H1 (cell line): ENCODE measurements around the gene KIAA1755. TPM values are rescaled to one million over a fixed set of nuclear protein-coding genes. Genes with fewer than 3 reads are reported as not detected.

Experiments
- CTCF ChIA-PET: fragments of 300-600 bp; sonication (Branson Sonifier 250); formaldehyde crosslinking; loops from one replicate; lab custom pipeline; 2021; ENCODE audit not compliant: partially characterized antibody; lab: Charles Lee
- POLR2A ChIA-PET: fragments of 300-600 bp; sonication (Branson Sonifier 250); formaldehyde crosslinking; loops from one replicate; lab custom pipeline; 2021; ENCODE audit warnings: inconsistent platforms; ENCODE audit not compliant: partially characterized antibody; lab: Charles Lee
- DNase-seq, 2 experiments: peaks; one replicate each; pipeline versions ENCODE4 v3.0.0 to v3.0.0-alpha.2; 2010 to 2022; ENCODE audit warnings: low spot score in 2 of 2, low read depth in 1 of 2, mixed read lengths in 1 of 2
- FAIRE-seq: peaks from 2 replicates; lab custom pipeline; 2011; peaks lifted over from hg19 to GRCh38; lab: Jason Lieb, UNC
- H2AFZ ChIP-seq: 2 replicates; pipeline ENCODE4 v1.8.1; 2012; ENCODE audit warnings: low read length, inconsistent platforms
- H2AK5ac ChIP-seq: 2 replicates; pipeline ENCODE4 v1.6.1; 2013; ENCODE audit warnings: low read depth, low read length
- H2BK120ac ChIP-seq: replicated peaks from 2 replicates; pipeline ENCODE3; 2013; ENCODE audit warnings: low read depth, low read length, inconsistent platforms
- H2BK12ac ChIP-seq: 2 replicates; pipeline ENCODE4 v1.6.1; 2013; ENCODE audit warnings: low read depth, low read length
- H2BK15ac ChIP-seq: 2 replicates; pipeline ENCODE4 v1.6.1; 2013; ENCODE audit warnings: low read length
- H2BK20ac ChIP-seq: 2 replicates; pipeline ENCODE4 v1.6.1; 2013; ENCODE audit warnings: low read length
- H2BK5ac ChIP-seq: 2 replicates; pipeline ENCODE4 v1.6.1; 2013; ENCODE audit warnings: low read depth, low read length
- H3K14ac ChIP-seq: 2 replicates; pipeline ENCODE4 v1.6.1; 2013; ENCODE audit warnings: inconsistent platforms; ENCODE audit not compliant: insufficient read length
- H3K18ac ChIP-seq: 2 replicates; pipeline ENCODE4 v1.6.1; 2013; ENCODE audit warnings: low read length; ENCODE audit errors: extremely low read depth
- H3K23ac ChIP-seq: 2 replicates; pipeline ENCODE4 v1.6.1; 2013; ENCODE audit warnings: inconsistent platforms; ENCODE audit not compliant: insufficient read length
- H3K23me2 ChIP-seq: 2 replicates; pipeline ENCODE4 v1.6.1; 2013; ENCODE audit warnings: low read depth, low read length
- H3K27ac ChIP-seq: 2 replicates; pipeline ENCODE4 v1.6.1; 2011; ENCODE audit warnings: low read depth, low read length, inconsistent platforms
- H3K27me3 ChIP-seq, 4 experiments: replicated peaks in 1 of 4; 1 replicate in 1 of 4; 2 replicates in 3 of 4; pipeline versions ENCODE4 v1.6.1 to v1.8.1; 2011 to 2013; ENCODE audit warnings: low read length in 3 of 4, mild to moderate bottlenecking in 3 of 4, inconsistent platforms in 2 of 4, mixed read lengths in 2 of 4, moderate library complexity in 1 of 4; ENCODE audit not compliant: control insufficient read depth in 3 of 4, insufficient read depth in 3 of 4; ENCODE audit errors: extremely low read depth in 1 of 4
- H3K36me3 ChIP-seq, 4 experiments: 2 replicates each; pipeline versions ENCODE4 v1.6.1 to v1.8.1; 2011 to 2013; ENCODE audit warnings: mild to moderate bottlenecking in 4 of 4, low read length in 3 of 4, moderate library complexity in 2 of 4, control low read depth in 1 of 4, inconsistent platforms in 1 of 4; ENCODE audit not compliant: insufficient read depth in 4 of 4, control insufficient read depth in 2 of 4
- H3K4ac ChIP-seq: replicated peaks from 2 replicates; pipeline ENCODE3; 2013; ENCODE audit warnings: low read length, low read depth, mixed read lengths, inconsistent platforms; ENCODE audit not compliant: insufficient read length
- H3K4me1 ChIP-seq, 4 experiments: replicated peaks in 1 of 4; 1 replicate in 1 of 4; 2 replicates in 3 of 4; pipeline versions ENCODE4 v1.6.1 to v1.8.1; 2011 to 2013; ENCODE audit warnings: low read length in 3 of 4, inconsistent platforms in 2 of 4, mixed read lengths in 1 of 4; ENCODE audit not compliant: insufficient read depth in 4 of 4, control insufficient read depth in 3 of 4
- H3K4me2 ChIP-seq, 2 experiments: 2 replicates each; pipeline versions ENCODE4 v1.6.1 to v1.8.1; 2011 to 2013; ENCODE audit warnings: low read depth in 2 of 2, low read length in 2 of 2, control low read depth in 1 of 2, inconsistent platforms in 1 of 2, mild to moderate bottlenecking in 1 of 2; ENCODE audit not compliant: insufficient read depth in 1 of 2
- H3K4me3 ChIP-seq, 4 experiments: fragments of 200-600, 300-600 bp in 1 of 4; sonication (generic), shearing (Covaris generic), sonication (Bioruptor Twin) in 1 of 4; 2 replicates each; pipeline versions ENCODE4 v1.5.1 to v1.8.1; 2011 to 2016; ENCODE audit warnings: low read length in 4 of 4, low read depth in 3 of 4, control low read depth in 2 of 4, inconsistent platforms in 2 of 4, mild to moderate bottlenecking in 2 of 4, mixed read lengths in 1 of 4, moderate library complexity in 1 of 4; ENCODE audit not compliant: insufficient read depth in 2 of 4; ENCODE audit errors: extremely low read depth in 1 of 4
- H3K56ac ChIP-seq: replicated peaks from 2 replicates; pipeline ENCODE3; 2013; ENCODE audit warnings: low read depth, mild to moderate bottlenecking, mixed read lengths, low read length, inconsistent platforms; ENCODE audit not compliant: insufficient read length
- H3K79me1 ChIP-seq: 2 replicates; pipeline ENCODE4 v1.6.1; 2013; ENCODE audit warnings: low read depth, low read length, control low read depth
- H3K79me2 ChIP-seq, 2 experiments: 2 replicates each; pipeline versions ENCODE4 v1.6.1 to v1.8.1; 2012 to 2013; ENCODE audit warnings: low read length in 2 of 2, mild to moderate bottlenecking in 2 of 2, inconsistent platforms in 1 of 2; ENCODE audit not compliant: insufficient read depth in 2 of 2, control insufficient read depth in 1 of 2
- H3K9ac ChIP-seq, 4 experiments: replicated peaks in 1 of 4; 1 replicate in 1 of 4; 2 replicates in 3 of 4; pipeline versions ENCODE4 v1.6.1 to v1.8.1; 2011 to 2013; ENCODE audit warnings: low read depth in 3 of 4, low read length in 3 of 4, control low read depth in 2 of 4, mild to moderate bottlenecking in 2 of 4, moderate library complexity in 2 of 4, inconsistent platforms in 1 of 4; ENCODE audit errors: extremely low read depth in 1 of 4
- H3K9me3 ChIP-seq, 2 experiments: 2 replicates each; pipeline versions ENCODE4 v1.6.1 to v1.8.1; 2012 to 2013; ENCODE audit warnings: mild to moderate bottlenecking in 2 of 2, moderate library complexity in 2 of 2, control low read depth in 1 of 2, inconsistent platforms in 1 of 2, low read depth in 1 of 2, low read length in 1 of 2, mixed read lengths in 1 of 2; ENCODE audit not compliant: insufficient read depth in 2 of 2
- H4K20me1 ChIP-seq, 2 experiments: replicated peaks in 1 of 2; 2 replicates each; pipeline versions ENCODE3 to v1.8.1; 2011 to 2013; ENCODE audit warnings: inconsistent platforms in 2 of 2, low read length in 2 of 2, mild to moderate bottlenecking in 1 of 2; ENCODE audit not compliant: insufficient read depth in 2 of 2, control insufficient read depth in 1 of 2
- H4K5ac ChIP-seq: 2 replicates; pipeline ENCODE4 v1.6.1; 2013; ENCODE audit warnings: low read length, low read depth, mixed read lengths, inconsistent platforms; ENCODE audit not compliant: insufficient read length
- H4K8ac ChIP-seq: 2 replicates; pipeline ENCODE4 v1.8.0; 2013; ENCODE audit warnings: mild to moderate bottlenecking, moderate library complexity, low read length, inconsistent platforms; ENCODE audit not compliant: insufficient read depth; ENCODE audit errors: extremely low read depth
- H4K91ac ChIP-seq: replicated peaks from 2 replicates; pipeline ENCODE3; 2013; ENCODE audit warnings: low read length, mixed read lengths, inconsistent platforms; ENCODE audit not compliant: insufficient read length
- BACH1 ChIP-seq: IDR thresholded peaks from 2 replicates; pipeline ENCODE4 v1.6.1; 2012; ENCODE audit warnings: low read length, improper control_type of control experiment
- CBX8 ChIP-seq: fragments of 300-800, 300-1000 bp; sonication (generic); IDR thresholded peaks from 2 replicates; pipeline ENCODE4 v1.7.1; 2016; ENCODE audit warnings: low read depth, low read length, borderline replicate concordance
- CTCF ChIP-seq, 3 experiments: IDR thresholded peaks; 1 replicate in 2 of 3; 2 replicates in 1 of 3; pipeline versions ENCODE4 v1.5.1 to v1.6.1; 2011; ENCODE audit warnings: low read length in 3 of 3, mild to moderate bottlenecking in 3 of 3, inconsistent platforms in 2 of 3, low read depth in 1 of 3, moderate library complexity in 1 of 3; ENCODE audit not compliant: insufficient read depth in 1 of 3; ENCODE audit errors: control extremely low read depth in 1 of 3
- EZH2 ChIP-seq: fragments of 200-600 bp; sonication (generic); IDR thresholded peaks from 2 replicates; pipeline ENCODE4 v1.7.1; 2012; ENCODE audit warnings: low read depth, mild to moderate bottlenecking, moderate library complexity, low read length, inconsistent platforms; ENCODE audit not compliant: severe bottlenecking
- NRF1 ChIP-seq: IDR thresholded peaks from 2 replicates; pipeline ENCODE4 v1.6.1; 2011; ENCODE audit warnings: mild to moderate bottlenecking, low read depth, low read length, improper control_type of control experiment
- RAD21 ChIP-seq, 2 experiments: IDR thresholded peaks in 1 of 2; conservative IDR thresholded peaks in 1 of 2; 2 replicates each; pipeline ENCODE4 v1.6.1; 2011; ENCODE audit warnings: low read depth in 2 of 2, low read length in 2 of 2, improper control_type of control experiment in 1 of 2, inconsistent platforms in 1 of 2, mild to moderate bottlenecking in 1 of 2, moderate library complexity in 1 of 2
- SUZ12 ChIP-seq: fragments of 200-600 bp; sonication (generic); IDR thresholded peaks from 2 replicates; pipeline ENCODE4 v1.6.1; 2012; ENCODE audit warnings: mild to moderate bottlenecking, inconsistent platforms, low read length, moderate library complexity, mixed read lengths
- WGBS, 2 experiments: shearing (Covaris generic) in 1 of 2; methylation state at CpG; one replicate each; pipeline versions ENCODE4 v1.1.6 to v1.1.7; 2013 to 2015; ENCODE audit warnings: low lambda C conversion rate in 2 of 2, mixed read lengths in 2 of 2, inconsistent platforms in 1 of 2, low coverage in 1 of 2, missing lambda C conversion rate in 1 of 2; ENCODE audit not compliant: insufficient replicate concordance in 2 of 2, insufficient coverage in 1 of 2, insufficient read length in 1 of 2; ENCODE audit errors: extremely low coverage in 1 of 2, missing lambda C conversion rate in 1 of 2; 5-methylcytosine and 5-hydroxymethylcytosine counted together
- polyA plus RNA-seq, 7 experiments: library from polyadenylated mRNA; depleted of rRNA in 3 of 7; stranded (reverse) in 5 of 7; unstranded in 2 of 7; fragments of >200 nt in 5 of 7; fragments of 200-250 nt in 2 of 7; gene quantifications; 1 replicate in 5 of 7; 2 replicates in 1 of 7; 4 replicates in 1 of 7; pipeline versions ENCODE4 v1.2.1 to v1.2.3, GENCODE V29; 2011 to 2013; ENCODE audit warnings: missing spikeins in 2 of 7, mixed read lengths in 2 of 7
- total RNA-seq: library from RNA; stranded (reverse); fragmentation: NEBNext Ultra II Directional; extraction: Animal tissue kit (Norgen Biotek cat#: 25700); gene quantifications from 2 replicates; pipeline ENCODE4 v1.2.1, GENCODE V29; 2021
- TF ChIP-seq, protein P1 (sequence below): IDR thresholded peaks from 2 replicates; pipeline ENCODE4 v1.6.1; 2012; ENCODE audit warnings: low read length, inconsistent platforms

KIAA1755 gene
- total and polyA plus RNA-seq, 2 of the 8 experiments (the other 6 are each of a cell fraction or from before 2014, with no cell fraction given), result 0.23 TPM; not detected in 1

DNA sequence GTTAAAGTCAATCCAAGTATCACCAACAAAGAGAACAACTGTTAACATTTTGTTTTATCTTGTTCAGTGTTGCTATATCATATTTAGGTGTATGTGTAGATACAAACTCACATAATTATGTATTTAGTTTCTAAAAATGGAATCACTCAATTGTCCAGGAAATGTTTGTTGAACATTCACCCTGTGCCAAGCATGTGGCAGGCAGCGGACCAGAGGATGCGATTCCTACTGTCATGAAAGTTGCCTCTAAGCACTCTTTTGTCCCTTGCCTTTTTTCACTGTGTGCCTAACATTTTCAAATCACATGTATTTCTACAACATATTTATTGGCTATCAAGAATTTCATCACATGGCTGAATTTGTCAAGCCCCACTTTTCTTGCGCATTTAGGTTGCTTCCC is 78.6 kb downstream of the KIAA1755 start:
- H3K4me2 ChIP-seq, result no peak overlapping the region
- H2BK12ac ChIP-seq, result no peak overlapping the region
- 93% methylated on average over 3 of the region's 3 CpGs; no CpG with 5 or more reads in 1 of the 2 experiments for WGBS, 2 experiments
- no peak overlapping the region for H2BK5ac ChIP-seq
- no peaks in the 10 kb centered on the region for H3K36me3 ChIP-seq
- TF ChIP-seq EZH2, result no peak
- TF ChIP-seq BACH1, result no peak
- no peak for TF ChIP-seq CBX8
- TF ChIP-seq RAD21 (IDR thresholded peaks at IDR 0.05 in 1 of 2, conservative IDR thresholded peaks at IDR 0.05 in 1 of 2; ENCODE audit: low read depth in 2 of 2, low read length in 2 of 2), result no peak
- TF ChIP-seq, protein P1, sequence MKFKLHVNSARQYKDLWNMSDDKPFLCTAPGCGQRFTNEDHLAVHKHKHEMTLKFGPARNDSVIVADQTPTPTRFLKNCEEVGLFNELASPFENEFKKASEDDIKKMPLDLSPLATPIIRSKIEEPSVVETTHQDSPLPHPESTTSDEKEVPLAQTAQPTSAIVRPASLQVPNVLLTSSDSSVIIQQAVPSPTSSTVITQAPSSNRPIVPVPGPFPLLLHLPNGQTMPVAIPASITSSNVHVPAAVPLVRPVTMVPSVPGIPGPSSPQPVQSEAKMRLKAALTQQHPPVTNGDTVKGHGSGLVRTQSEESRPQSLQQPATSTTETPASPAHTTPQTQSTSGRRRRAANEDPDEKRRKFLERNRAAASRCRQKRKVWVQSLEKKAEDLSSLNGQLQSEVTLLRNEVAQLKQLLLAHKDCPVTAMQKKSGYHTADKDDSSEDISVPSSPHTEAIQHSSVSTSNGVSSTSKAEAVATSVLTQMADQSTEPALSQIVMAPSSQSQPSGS, result no peak
- TF ChIP-seq NRF1, result no peak
- TF ChIP-seq SUZ12, result no peak
- no peak for TF ChIP-seq CTCF (IDR thresholded peaks at IDR 0.05; ENCODE audit: control extremely low read depth in 1 of 3, insufficient read depth in 1 of 3, low read depth in 1 of 3, low read length in 3 of 3)
- TF ChIP-seq, all 59 proteins: peak for 0
- Histone ChIP-seq H3K23ac (no peak overlapping the region), H3K27me3 (no peaks in the 10 kb centered on the region), H3K27ac (no peak overlapping the region), H2BK20ac (no peak overlapping the region), H2AK5ac (no peak overlapping the region), H3K4me1 (no peaks in the 10 kb centered on the region), H3K9ac (no peak overlapping the region), H4K8ac (no peak overlapping the region), H4K91ac (no peak overlapping the region), H3K4ac (no peak overlapping the region), H4K20me1 (no peaks in the 10 kb centered on the region), H4K5ac (no peak overlapping the region), H3K79me1 (no peaks in the 10 kb centered on the region), H3K18ac (no peak overlapping the region), H2AFZ (no peak overlapping the region), H2BK120ac (no peak overlapping the region), H3K4me3 (no peak overlapping the region), H3K9me3 (no peaks in the 10 kb centered on the region), H3K23me2 (no peaks in the 10 kb centered on the region), H3K79me2 (no peaks in the 10 kb centered on the region), H3K56ac (no peak overlapping the region), H2BK15ac (no peak overlapping the region), H3K14ac (no peak overlapping the region)
- CTCF ChIA-PET, result interaction anchor here (1.0 to 1.4 kb wide), 3 partner anchors 17 to 124 kb away, joined by 3 to 4 read pairs (median 3); partner anchors contain the start of gene TGM2
- FAIRE-seq (no peak), DNase-seq (no peak)
- POLR2A ChIA-PET, result no interaction called here
